Prostate gland (tissue), 2 donors: ENCODE results near the gene SLC6A2.

Experiments used
- POLR2A ChIP-seq: fragments of 450-650 bp; IDR thresholded peaks from one replicate; pipeline ENCODE4 v1.6.1; 2016; ENCODE audit warnings: antibody characterized with exemption, mild to moderate bottlenecking
- POLR2AphosphoS5 ChIP-seq: sonication (generic); formaldehyde crosslinking; IDR thresholded peaks from one replicate; pipeline ENCODE4 v1.6.1; 2017; ENCODE audit warnings: antibody characterized with exemption
- TF ChIP-seq, protein P1 (sequence below), 4 experiments: fragments of 200-600 bp in 2 of 4; fragments of 450-650 bp in 2 of 4; sonication (generic) in 2 of 4; IDR thresholded peaks; 1 replicate in 3 of 4; 2 replicates in 1 of 4; pipeline ENCODE4 v1.5.1; 2016 to 2019; ENCODE audit warnings: antibody characterized with exemption in 4 of 4, mild to moderate bottlenecking in 2 of 4, moderate library complexity in 2 of 4

- TF ChIP-seq, protein P1, sequence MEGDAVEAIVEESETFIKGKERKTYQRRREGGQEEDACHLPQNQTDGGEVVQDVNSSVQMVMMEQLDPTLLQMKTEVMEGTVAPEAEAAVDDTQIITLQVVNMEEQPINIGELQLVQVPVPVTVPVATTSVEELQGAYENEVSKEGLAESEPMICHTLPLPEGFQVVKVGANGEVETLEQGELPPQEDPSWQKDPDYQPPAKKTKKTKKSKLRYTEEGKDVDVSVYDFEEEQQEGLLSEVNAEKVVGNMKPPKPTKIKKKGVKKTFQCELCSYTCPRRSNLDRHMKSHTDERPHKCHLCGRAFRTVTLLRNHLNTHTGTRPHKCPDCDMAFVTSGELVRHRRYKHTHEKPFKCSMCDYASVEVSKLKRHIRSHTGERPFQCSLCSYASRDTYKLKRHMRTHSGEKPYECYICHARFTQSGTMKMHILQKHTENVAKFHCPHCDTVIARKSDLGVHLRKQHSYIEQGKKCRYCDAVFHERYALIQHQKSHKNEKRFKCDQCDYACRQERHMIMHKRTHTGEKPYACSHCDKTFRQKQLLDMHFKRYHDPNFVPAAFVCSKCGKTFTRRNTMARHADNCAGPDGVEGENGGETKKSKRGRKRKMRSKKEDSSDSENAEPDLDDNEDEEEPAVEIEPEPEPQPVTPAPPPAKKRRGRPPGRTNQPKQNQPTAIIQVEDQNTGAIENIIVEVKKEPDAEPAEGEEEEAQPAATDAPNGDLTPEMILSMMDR (IDR thresholded peaks at IDR 0.05), result no peak
- TF ChIP-seq POLR2A, result no peak
- TF ChIP-seq POLR2AphosphoS5, result no peak
Observed at GRCh38 chr16:55737318-55737717, 81.5 kb downstream of the SLC6A2 start.
